ENCODE measurements around the gene PDIA4. TPM values are rescaled to one million over a fixed set of nuclear protein-coding genes. Genes with fewer than 3 reads are reported as not detected.
"Not testable (repeated sequence)": the region's sequence is repeated elsewhere in the genome, so short reads cannot be mapped to it uniquely, and the experiment has no call there.

Gene PDIA4
- total RNA-seq, 4 donors from 2014 or later, result 33.2 to 58.1 (median 42.8) TPM

- Histone ChIP-seq H3K9me3 (no peaks in the 10 kb centered on the region), H3K36me3 (no peaks in the 10 kb centered on the region), H3K27ac (replicated peaks in 1 of 4) (no peak overlapping the region), H3K4me3 (no peak overlapping the region), H3K27me3 (no peaks in the 10 kb centered on the region), H3K4me1 (no peaks in the 10 kb centered on the region)
- intact Hi-C loops (cut with DNase I), result no loop called here
- TF ChIP-seq POLR2AphosphoS5 (IDR thresholded peaks at IDR 0.05) (no peak), EP300 (IDR thresholded peaks at IDR 0.05) (no peak), POLR2A (IDR thresholded peaks at IDR 0.05; ENCODE audit: low read depth) (no peak), CTCF (IDR thresholded peaks at IDR 0.05) (no peak)
- DNase-seq (ENCODE audit: extremely low spot score), result no peak
- 100% methylated on average over 1 of the region's 1 CpG for WGBS
Observed at GRCh38 chr7:149036676-149037075, 8.4 kb upstream of the PDIA4 start.

GRCh38 chr7:149031353-149031910 is 3.1 kb upstream of the PDIA4 start:
- TF ChIP-seq POLR2A (IDR thresholded peaks at IDR 0.05; ENCODE audit: low read depth) (no peak), CTCF (IDR thresholded peaks at IDR 0.05) (no peak), POLR2AphosphoS5 (IDR thresholded peaks at IDR 0.05) (no peak), EP300 (IDR thresholded peaks at IDR 0.05) (no peak)
- 93% methylated on average over 3 of the region's 3 CpGs for WGBS
- intact Hi-C loops (cut with DNase I), result no loop called here

GRCh38 chr7:149030439-149030838 is 2.1 kb upstream of the PDIA4 start:
- intact Hi-C loops (cut with DNase I), result not testable (repeated sequence)

More at GRCh38 chr7:149031353-149031910, 3.1 kb upstream of the PDIA4 start:
- Histone ChIP-seq H3K4me3 (no peak overlapping the region), H3K36me3 (no peaks in the 10 kb centered on the region), H3K27me3 (no peaks in the 10 kb centered on the region), H3K27ac (replicated peaks in 1 of 4) (no peak overlapping the region), H3K9me3 (no peaks in the 10 kb centered on the region), H3K4me1 (peaks cover 17 to 25% (median 22%) of the 10 kb centered on the region in 4 donors)
- no peak for DNase-seq (ENCODE audit: extremely low spot score)

GRCh38 chr7:149027611-149028345 is 527 bp downstream of the PDIA4 start:
- no peak for DNase-seq (ENCODE audit: extremely low spot score)
- Histone ChIP-seq H3K4me1 (peaks cover 17 to 38% (median 25%) of the 10 kb centered on the region in 4 donors), H3K9me3 (no peaks in the 10 kb centered on the region), H3K4me3 (peak overlapping the region; percentile 68 to 88 (median 72)), H3K27me3 (no peaks in the 10 kb centered on the region), H3K27ac (replicated peaks in 1 of 4) (peak overlapping the region; percentile 85 to 92 (median 90)), H3K36me3 (peaks cover 0 to 5% (median 0%) of the 10 kb centered on the region in 4 donors)
- TF ChIP-seq CTCF (IDR thresholded peaks at IDR 0.05), result no peak
- no peak for TF ChIP-seq POLR2A (IDR thresholded peaks at IDR 0.05; ENCODE audit: low read depth)
- TF ChIP-seq POLR2AphosphoS5 (IDR thresholded peaks at IDR 0.05), result no peak
- no peak for TF ChIP-seq EP300 (IDR thresholded peaks at IDR 0.05)
- 1% methylated on average over 25 of the region's 43 CpGs for WGBS
- intact Hi-C loops (cut with DNase I), result loop anchor here (2.0 kb wide), 2 partner anchors 37 to 41 kb away; no protein-coding TSS in a partner anchor

More at GRCh38 chr7:149030439-149030838, 2.1 kb upstream of the PDIA4 start:
- not testable (repeated sequence) for H3K36me3 ChIP-seq; H3K27me3 ChIP-seq; H3K27ac ChIP-seq (replicated peaks in 1 of 4); H3K9me3 ChIP-seq; H3K4me3 ChIP-seq; DNase-seq (ENCODE audit: extremely low spot score)
- H3K4me1 ChIP-seq, result peaks cover 17 to 30% (median 25%) of the 10 kb centered on the region in 4 donors
- WGBS, result 93% methylated on average over 9 of the region's 9 CpGs

- Histone ChIP-seq H3K27me3 (no peaks in the 10 kb centered on the region), H3K36me3 (peaks cover 0 to 5% (median 0%) of the 10 kb centered on the region in 4 donors), H3K4me3 (peak overlapping the region; percentile 68 to 88 (median 72)), H3K9me3 (no peaks in the 10 kb centered on the region), H3K27ac (replicated peaks in 1 of 4) (peak overlapping the region; percentile 85 to 92 (median 90)), H3K4me1 (peaks cover 17 to 38% (median 27%) of the 10 kb centered on the region in 4 donors)
- 27% methylated on average over 10 of the region's 10 CpGs for WGBS
- intact Hi-C loops (cut with DNase I), result no loop called here
- DNase-seq (ENCODE audit: extremely low spot score), result no peak
- no peak for TF ChIP-seq POLR2A (IDR thresholded peaks at IDR 0.05; ENCODE audit: low read depth)
- no peak for TF ChIP-seq POLR2AphosphoS5 (IDR thresholded peaks at IDR 0.05)
- TF ChIP-seq CTCF (IDR thresholded peaks at IDR 0.05), result no peak
- TF ChIP-seq EP300 (IDR thresholded peaks at IDR 0.05), result no peak
Observed at GRCh38 chr7:149027055-149027454, 1.2 kb downstream of the PDIA4 start.
